Effector memory CD4-positive, alpha-beta T cell (primary cell): ENCODE data around the gene XYLT2.
A peak's percentile ranks its signal among the peaks of the same experiment; 100 is the strongest.

ENCODE experiments used
- DNase-seq, 3 donors: peaks; one replicate each; pipeline ENCODE4 v3.0.0-alpha.2; 2020
- H3K27ac ChIP-seq: 2 replicates; pipeline ENCODE4 v1.7.0; 2013; ENCODE audit warnings: mild to moderate bottlenecking, low read length, moderate library complexity; ENCODE audit not compliant: insufficient read depth, poor library complexity, severe bottlenecking
- H3K27me3 ChIP-seq: replicated peaks from 2 replicates; pipeline ENCODE4 v1.7.0; 2013; ENCODE audit warnings: mild to moderate bottlenecking, low read length; ENCODE audit not compliant: insufficient read depth, control insufficient read depth, poor library complexity, severe bottlenecking
- H3K36me3 ChIP-seq: 2 replicates; pipeline ENCODE4 v1.7.0; 2013; ENCODE audit warnings: mild to moderate bottlenecking, low read length, moderate library complexity; ENCODE audit not compliant: control insufficient read depth, insufficient read depth
- H3K4me1 ChIP-seq: 2 replicates; pipeline ENCODE4 v1.7.0; 2013; ENCODE audit warnings: low read length, mild to moderate bottlenecking; ENCODE audit not compliant: control insufficient read depth, insufficient read depth, poor library complexity, severe bottlenecking
- H3K4me3 ChIP-seq: 2 replicates; pipeline ENCODE4 v1.7.0; 2013; ENCODE audit warnings: low read length, low read depth, mild to moderate bottlenecking; ENCODE audit not compliant: insufficient read depth, poor library complexity, severe bottlenecking
- H3K9me3 ChIP-seq: 2 replicates; pipeline ENCODE4 v1.7.0; 2013; ENCODE audit warnings: mild to moderate bottlenecking, low read length, moderate library complexity; ENCODE audit not compliant: control insufficient read depth

XYLT2 gene

GRCh38 chr17:50355701-50356341 is 9.9 kb downstream of the XYLT2 start:
- DNase-seq, result no peak
- peaks cover 56% of the 10 kb centered on the region for H3K36me3 ChIP-seq
- H3K27me3 ChIP-seq, result no peaks in the 10 kb centered on the region
- no peak overlapping the region for H3K4me3 ChIP-seq
- no peaks in the 10 kb centered on the region for H3K9me3 ChIP-seq
- H3K4me1 ChIP-seq, result no peaks in the 10 kb centered on the region
- no peak overlapping the region for H3K27ac ChIP-seq

- H3K27ac ChIP-seq, result no peak overlapping the region
- peaks cover 56% of the 10 kb centered on the region for H3K36me3 ChIP-seq
- no peaks in the 10 kb centered on the region for H3K4me1 ChIP-seq
These were observed 10.5 kb downstream of the XYLT2 start for GRCh38 chr17:50356418-50356817.

GRCh38 chr17:50356892-50357510 is 11.1 kb downstream of the XYLT2 start:
- no peak overlapping the region for H3K27ac ChIP-seq
- DNase-seq, result no peak
- H3K4me3 ChIP-seq, result no peak overlapping the region
- no peaks in the 10 kb centered on the region for H3K4me1 ChIP-seq
- H3K27me3 ChIP-seq, result no peaks in the 10 kb centered on the region
- H3K36me3 ChIP-seq, result peaks cover 56% of the 10 kb centered on the region
- H3K9me3 ChIP-seq, result no peaks in the 10 kb centered on the region

More at GRCh38 chr17:50356418-50356817, 10.5 kb downstream of the XYLT2 start:
- Histone ChIP-seq H3K4me3 (no peak overlapping the region), H3K27me3 (no peaks in the 10 kb centered on the region), H3K9me3 (no peaks in the 10 kb centered on the region)
- DNase-seq, result no peak

- no peak overlapping the region for H3K27ac ChIP-seq
- no peaks in the 10 kb centered on the region for H3K27me3 ChIP-seq
- H3K4me3 ChIP-seq, result no peak overlapping the region
- H3K36me3 ChIP-seq, result peaks cover 56% of the 10 kb centered on the region
- no peak for DNase-seq
- peaks cover 4% of the 10 kb centered on the region for H3K4me1 ChIP-seq
- H3K9me3 ChIP-seq, result no peaks in the 10 kb centered on the region
These were observed 12.3 kb downstream of the XYLT2 start for GRCh38 chr17:50358177-50358576.

- H3K27ac ChIP-seq, result no peak overlapping the region
- peaks cover 53% of the 10 kb centered on the region for H3K36me3 ChIP-seq
- peaks cover 4% of the 10 kb centered on the region for H3K4me1 ChIP-seq
- H3K9me3 ChIP-seq, result no peaks in the 10 kb centered on the region
- H3K27me3 ChIP-seq, result no peaks in the 10 kb centered on the region
- no peak for DNase-seq
- H3K4me3 ChIP-seq, result no peak overlapping the region
These were observed 13.2 kb downstream of the XYLT2 start for GRCh38 chr17:50359005-50359699.

- Histone ChIP-seq H3K36me3 (peaks cover 47% of the 10 kb centered on the region), H3K4me3 (no peak overlapping the region), H3K27ac (no peak overlapping the region), H3K9me3 (no peaks in the 10 kb centered on the region), H3K4me1 (peaks cover 4% of the 10 kb centered on the region), H3K27me3 (no peaks in the 10 kb centered on the region)
- no peak for DNase-seq
These were observed 14.1 kb downstream of the XYLT2 start for GRCh38 chr17:50359998-50360461.

GRCh38 chr17:50360486-50361115 is 14.7 kb downstream of the XYLT2 start:
- DNase-seq, result no peak
- Histone ChIP-seq H3K27me3 (no peaks in the 10 kb centered on the region), H3K4me3 (no peak overlapping the region), H3K27ac (no peak overlapping the region), H3K4me1 (peaks cover 4% of the 10 kb centered on the region), H3K9me3 (no peaks in the 10 kb centered on the region), H3K36me3 (peaks cover 45% of the 10 kb centered on the region)

GRCh38 chr17:50361561-50362480 is 15.9 kb downstream of the XYLT2 start:
- Histone ChIP-seq H3K27ac (no peak overlapping the region), H3K4me3 (no peak overlapping the region), H3K27me3 (no peaks in the 10 kb centered on the region), H3K4me1 (peaks cover 4% of the 10 kb centered on the region), H3K9me3 (no peaks in the 10 kb centered on the region), H3K36me3 (peaks cover 45% of the 10 kb centered on the region)
- peak; percentile 19 to 37 (median 24) for DNase-seq

GRCh38 chr17:50362661-50363060 is 16.7 kb downstream of the XYLT2 start:
- peaks cover 47% of the 10 kb centered on the region for H3K36me3 ChIP-seq

More at GRCh38 chr17:50362661-50363060, 16.7 kb downstream of the XYLT2 start:
- DNase-seq, result no peak
- H3K27ac ChIP-seq, result no peak overlapping the region
- no peaks in the 10 kb centered on the region for H3K9me3 ChIP-seq
- H3K4me1 ChIP-seq, result peaks cover 4% of the 10 kb centered on the region
- no peaks in the 10 kb centered on the region for H3K27me3 ChIP-seq
- no peak overlapping the region for H3K4me3 ChIP-seq
